ENCODE measurements around the gene TLCD1.
"Not testable (repeated sequence)": the region's sequence is repeated elsewhere in the genome, so short reads cannot be mapped to it uniquely, and the experiment has no call there.

Gene TLCD1

DNA sequence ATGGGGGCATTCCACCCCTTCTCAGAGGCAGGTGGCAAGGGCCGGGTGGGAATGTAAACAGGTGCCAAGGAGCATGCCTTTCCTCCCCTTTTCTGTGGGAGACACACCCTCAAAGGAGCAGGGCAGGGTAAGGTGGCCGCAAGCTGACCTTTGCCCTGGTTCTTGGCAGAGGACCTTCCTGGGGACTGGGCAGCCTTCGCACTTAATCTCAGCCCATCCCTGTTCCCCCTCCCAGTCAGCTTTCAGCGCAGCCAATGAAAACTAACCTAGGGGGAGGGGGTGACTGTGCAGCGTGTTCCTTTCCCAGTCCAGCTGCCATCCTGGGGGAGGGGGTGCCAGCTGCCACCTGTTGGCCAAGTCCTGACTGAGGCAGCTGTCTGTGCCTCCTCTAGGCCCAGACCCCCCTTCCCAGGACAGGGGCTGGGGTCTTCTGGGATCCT is 20.6 kb upstream of the TLCD1 start:
- DNase-seq, result no peak

DNA sequence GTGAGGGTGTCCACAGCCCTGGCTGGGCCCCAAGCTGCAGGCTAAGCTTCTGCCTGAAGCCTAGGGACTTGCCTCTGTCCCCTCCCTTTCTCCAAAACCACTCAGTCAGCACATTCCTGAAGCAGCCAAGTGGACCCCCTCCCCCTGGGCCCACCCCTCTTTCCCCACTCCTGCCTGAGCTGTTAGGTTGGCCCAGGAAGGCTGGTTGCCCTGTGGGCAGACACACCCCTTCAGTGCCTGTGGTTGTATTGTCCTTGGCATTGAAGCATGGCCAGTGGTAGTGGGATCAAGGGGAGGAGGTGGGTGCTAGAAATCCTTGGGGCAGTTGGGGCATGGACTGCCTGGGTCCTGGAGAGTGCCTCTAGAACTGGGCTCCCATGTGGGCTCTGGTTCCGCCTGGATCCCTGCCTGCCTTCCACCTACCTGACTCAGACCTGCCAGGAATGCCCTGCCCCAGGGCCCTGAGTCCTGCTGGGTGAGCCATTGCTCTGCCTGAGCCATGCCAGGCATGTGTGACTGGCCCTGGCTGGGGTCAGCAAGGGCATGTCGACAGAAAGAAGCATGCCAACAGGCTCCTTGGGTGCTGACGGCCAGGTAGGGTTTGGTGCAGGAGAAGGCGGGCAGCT is 19.9 kb upstream of the TLCD1 start:
- no peak for DNase-seq

DNA sequence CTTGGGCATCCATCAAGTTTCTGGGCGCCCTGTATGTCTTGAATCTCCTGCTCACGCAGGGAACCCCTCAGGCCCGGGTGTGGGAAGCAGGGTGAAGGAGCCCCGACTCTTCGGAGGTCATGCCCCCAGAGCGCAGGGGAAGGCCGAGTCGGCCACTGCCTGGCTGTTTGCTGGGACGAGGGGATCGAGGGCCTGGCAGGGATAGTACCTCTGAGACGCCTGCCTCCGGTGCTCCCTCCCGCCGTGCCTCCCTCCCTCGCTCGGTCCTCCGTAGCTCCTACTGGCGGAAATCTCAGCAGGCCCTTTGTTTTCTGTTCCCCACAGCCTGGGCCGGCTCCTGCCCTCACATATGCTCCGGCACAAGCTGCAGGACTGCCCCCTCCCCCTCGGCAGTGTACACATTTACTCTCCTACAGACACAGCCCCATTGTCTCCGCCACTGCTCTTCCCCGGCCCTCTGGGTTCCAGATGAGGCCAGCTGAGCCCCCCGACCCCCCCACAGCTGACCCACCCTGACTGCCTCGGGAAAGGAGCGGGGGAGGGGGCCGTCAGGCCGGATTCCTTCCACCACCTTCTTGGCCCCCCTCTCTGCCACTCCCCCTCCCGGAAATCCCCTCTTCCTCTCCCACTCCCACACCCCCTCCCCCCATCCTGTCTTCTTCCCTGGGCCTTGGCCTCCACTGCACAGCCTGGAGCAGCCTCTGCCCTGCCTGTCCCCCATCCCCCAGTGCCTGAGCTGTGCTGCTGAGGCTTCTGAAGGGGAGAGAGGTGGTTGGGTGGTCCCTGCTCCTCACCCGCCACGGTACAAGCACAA is 19.1 kb upstream of the TLCD1 start:
- DNase-seq, result no peak

DNA sequence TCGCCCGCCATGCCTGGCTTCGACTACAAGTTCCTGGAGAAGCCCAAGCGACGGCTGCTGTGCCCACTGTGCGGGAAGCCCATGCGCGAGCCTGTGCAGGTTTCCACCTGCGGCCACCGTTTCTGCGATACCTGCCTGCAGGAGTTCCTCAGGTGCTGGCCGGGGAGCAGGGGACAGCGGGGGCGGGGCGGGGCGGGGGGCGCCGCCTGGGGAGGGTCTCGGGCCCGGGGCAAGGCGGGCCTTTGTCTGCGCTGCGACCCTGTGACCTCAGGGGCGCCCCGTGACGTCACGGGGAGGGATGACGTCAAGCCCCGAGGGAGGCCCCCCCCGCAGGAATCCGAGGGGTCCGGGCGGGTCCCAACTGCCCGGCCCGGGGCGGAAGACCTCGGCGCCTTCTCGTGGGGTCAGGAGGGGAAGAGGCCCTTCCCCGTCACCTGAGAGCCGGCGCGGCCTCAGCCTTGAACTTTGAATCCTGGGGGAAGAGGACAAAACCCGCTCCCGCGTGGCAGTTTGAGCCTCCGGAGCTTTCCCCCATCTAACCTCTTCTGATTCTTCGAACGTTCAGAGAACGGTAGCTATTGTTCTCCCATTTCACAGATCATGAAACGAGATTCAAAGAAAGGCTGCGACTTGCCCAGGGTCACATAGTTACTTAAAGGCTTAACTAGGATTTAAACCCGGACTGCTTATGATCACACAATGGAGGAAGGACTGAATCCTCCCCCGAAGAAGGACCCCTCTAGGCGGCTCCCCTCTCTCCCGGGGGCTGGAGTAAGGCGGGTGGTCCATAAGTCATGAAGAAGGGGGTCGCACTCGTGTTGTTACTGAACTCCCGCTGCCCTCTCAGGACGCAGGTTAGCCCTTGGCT is 18.3 kb upstream of the TLCD1 start:
- DNase-seq, result no peak

DNA sequence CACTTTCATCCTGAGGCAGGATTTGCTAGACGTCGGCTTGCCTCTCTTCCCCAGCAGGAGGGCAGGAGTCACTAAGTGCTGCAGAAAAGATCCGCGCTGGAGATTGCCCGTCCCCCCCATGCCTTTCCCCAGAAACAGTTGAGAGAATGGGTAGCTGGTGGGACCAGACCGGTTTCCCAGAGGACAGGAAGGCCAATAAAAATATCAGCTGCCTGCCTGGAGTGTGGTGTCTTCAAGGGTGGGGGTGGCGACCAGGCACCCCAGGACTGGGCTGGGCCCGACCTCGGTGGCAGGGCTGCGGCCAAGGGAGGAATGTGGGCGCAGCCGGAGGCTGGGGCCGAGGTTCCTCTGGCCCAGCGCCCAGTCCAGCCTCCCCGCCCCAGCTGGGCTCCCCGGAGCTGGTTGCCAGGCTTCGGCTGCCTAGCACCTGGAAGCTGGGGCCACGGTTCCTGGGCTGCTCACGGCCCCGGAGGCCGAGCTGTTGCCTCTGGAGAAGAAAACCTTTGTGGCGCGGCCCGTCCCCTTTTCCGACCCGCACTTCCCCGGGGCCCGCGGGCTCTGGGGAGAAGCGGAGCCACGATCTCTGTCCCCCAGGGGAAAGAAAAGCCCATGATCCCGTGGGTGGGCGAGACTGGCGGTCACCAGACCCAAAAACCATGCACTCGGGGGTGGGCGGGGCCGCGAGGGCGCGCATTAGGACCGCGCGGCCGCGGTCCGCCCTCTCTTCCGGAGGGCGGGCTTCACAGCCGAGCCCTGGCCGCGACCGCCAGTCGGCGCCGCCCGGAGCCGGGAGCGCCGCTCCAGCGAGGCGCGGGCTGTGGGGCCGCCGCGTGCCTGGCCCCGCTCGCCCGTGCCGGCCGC is 17.4 kb upstream of the TLCD1 start, which contains the start of gene TRAF4:
Gene TRAF4, plus strand, starts transcription at position 769 of the 861 bp plus-strand sequence. CDS start 102 bp downstream, outside the sequence.
- no peak for DNase-seq

DNA sequence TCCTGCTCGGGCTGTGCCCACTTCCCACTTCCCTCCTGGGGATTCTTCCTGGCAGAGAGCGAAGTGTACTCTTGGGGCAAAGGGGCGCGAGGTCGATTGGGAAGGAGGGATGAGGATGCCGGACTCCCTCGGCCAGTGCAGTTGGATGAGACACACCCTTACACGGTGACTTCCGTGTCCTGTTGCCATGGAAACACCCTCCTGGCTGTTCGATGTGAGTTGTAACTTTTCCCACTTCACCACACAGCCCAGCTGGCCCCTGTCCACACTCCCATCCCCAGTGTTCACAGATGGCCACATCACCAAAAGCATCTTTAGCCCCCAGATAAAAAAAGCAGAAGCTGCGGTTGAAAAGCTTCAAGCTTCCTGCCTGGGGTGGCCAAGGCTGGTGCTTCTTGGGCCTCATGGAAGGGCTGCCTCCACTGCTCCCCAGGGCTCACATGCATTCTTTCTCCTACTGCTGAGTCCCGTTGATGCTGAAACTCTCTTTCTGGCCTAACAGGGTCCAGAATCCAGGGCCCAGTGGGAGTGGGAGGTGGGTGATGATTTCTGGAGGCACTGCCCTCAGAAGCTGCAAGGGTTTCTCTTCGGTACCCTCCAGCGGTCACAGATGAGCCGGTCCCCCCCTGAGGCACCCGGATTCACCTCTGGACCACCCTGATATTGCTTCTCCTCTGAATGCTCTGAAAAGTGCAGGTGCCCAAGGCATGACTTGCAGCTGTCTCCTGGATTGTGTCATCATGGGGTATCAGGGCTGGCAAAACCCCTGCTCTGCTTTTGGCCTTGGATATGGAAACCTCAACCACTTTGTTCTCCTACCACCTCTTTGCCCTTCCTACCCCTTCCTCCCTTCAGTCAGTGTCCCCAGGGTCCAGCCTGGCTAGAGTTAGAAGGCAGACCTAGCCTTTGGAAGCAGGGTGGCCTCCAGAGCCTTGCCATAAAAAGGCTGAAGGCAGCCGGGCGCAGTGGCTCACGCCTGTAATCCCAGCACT is 15.6 kb upstream of the TLCD1 start:
- DNase-seq, result no peak

DNA sequence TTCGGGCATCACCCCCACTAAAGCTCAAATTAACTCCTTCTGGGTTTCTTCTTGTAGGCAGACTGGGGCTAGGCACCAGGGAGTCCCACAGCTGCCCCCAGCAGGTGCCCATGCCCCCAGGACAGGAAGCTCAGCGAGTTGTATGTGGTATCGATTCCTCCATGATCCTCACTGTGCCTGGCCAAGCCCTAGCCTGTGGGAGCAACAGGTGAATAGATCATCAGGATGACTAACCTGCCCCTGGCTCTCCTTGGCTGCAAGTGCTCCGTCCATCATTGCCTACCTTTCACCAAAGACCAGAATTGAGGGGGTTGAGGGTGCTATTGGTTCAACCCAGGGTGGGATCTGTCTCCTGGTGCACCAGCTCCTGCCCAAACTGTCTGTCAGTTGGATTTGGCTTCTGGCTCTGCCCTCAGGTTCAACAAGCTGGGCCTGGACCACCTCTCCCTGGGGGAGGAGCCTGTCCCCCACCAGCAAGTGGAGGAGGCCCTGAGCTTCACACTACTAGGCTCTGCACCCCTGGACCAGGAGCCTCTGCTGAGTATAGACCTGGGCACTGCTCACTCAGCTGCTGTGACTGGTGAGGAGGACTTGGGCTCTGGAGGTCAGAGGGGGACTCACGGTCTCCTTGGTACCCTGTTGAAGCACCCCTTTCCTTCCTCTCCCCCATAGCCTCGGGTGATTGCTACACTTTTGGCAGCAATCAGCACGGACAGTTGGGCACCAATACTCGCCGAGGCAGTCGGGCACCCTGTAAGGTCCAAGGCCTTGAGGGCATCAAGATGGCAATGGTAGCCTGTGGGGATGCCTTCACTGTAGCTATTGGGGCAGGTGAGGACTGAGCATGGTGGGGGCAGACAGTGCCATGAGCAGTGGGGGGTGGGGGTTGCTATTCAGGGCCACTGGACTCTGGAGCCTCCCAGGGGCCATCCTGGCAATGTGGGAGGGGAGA is 14.6 kb upstream of the TLCD1 start:
- DNase-seq, result no peak

DNA sequence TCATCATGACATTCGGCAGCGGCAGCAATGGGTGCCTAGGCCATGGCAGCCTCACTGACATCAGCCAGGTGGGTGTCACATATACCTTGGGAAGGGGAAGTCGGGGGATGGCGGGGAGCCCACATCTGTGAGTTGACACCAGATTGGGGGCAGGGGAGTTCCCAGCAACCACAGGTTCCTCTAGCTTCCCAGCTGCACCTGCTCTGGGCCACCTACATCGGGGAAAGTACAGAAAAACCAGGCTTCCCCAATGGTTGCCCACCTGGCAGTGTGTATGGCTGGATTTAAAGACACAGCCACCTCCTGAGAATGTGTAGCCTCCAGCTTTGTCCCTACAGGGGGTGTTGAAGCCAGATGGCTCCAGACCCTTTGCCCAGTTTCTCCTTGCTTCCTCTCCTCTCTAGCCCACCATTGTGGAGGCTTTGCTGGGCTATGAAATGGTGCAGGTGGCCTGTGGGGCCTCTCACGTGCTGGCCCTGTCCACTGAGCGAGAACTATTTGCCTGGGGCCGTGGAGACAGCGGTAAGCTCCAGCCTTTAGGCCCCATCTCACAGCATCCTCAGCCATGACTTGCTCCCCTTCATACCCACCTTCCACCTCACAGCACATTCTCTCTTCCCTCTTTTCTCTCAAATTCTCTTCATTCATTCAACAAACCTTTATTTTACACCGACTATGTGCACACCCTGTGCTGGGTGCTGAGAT is 12.8 kb upstream of the TLCD1 start:
- DNase-seq, result no peak

DNA sequence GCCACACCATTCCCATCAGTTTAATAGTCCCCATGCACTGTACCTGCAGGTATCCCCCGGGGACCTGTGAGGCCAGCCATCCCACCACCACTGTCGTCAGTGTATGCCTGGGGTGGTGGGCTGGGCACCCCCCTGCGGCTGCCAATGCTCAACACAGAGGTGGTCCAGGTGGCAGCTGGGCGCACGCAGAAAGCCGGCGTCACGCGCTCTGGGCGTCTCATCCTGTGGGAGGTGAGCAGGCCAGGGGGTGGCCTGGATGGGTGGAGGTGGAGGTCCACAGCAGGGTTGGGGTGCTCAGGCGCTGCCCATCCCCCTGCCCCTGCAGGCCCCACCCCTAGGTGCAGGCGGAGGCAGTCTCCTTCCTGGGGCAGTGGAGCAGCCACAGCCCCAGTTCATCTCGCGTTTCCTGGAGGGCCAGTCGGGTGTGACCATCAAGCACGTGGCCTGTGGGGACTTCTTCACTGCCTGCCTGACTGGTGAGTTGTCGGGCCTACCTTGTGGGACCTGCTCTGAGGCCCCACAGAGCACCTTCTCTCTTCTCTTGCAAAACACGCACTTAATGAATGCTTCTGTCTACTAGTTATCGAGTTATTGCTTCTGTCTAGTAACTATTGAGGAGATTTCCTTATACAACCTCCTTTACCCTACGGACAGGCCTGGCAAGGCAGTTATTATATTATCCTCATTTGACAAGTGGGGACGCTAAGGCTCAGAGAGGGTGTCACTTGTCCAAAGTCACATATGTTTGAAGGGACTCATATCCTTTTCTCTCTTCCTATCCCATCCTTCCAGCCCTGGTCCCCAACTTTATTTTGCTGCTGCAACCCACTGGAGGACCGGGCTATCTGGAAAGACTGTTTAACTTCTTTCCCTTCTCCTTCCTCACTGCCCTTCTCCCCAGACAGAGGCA is 12.0 kb upstream of the TLCD1 start:
- no peak for DNase-seq

DNA sequence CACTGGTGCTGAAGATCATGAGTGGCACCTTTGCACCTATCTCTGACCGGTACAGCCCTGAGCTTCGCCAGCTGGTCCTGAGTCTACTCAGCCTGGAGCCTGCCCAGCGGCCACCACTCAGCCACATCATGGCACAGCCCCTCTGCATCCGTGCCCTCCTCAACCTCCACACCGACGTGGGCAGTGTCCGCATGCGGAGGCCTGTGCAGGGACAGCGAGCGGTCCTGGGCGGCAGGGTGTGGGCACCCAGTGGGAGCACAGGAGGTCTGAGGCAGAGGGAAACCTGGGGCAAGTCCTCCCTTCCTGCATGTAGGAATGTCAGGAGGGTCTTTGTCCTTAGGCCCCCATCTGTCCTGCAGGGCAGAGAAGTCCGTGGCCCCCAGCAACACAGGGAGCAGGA is 11.3 kb upstream of the TLCD1 start:
- DNase-seq, result no peak

DNA sequence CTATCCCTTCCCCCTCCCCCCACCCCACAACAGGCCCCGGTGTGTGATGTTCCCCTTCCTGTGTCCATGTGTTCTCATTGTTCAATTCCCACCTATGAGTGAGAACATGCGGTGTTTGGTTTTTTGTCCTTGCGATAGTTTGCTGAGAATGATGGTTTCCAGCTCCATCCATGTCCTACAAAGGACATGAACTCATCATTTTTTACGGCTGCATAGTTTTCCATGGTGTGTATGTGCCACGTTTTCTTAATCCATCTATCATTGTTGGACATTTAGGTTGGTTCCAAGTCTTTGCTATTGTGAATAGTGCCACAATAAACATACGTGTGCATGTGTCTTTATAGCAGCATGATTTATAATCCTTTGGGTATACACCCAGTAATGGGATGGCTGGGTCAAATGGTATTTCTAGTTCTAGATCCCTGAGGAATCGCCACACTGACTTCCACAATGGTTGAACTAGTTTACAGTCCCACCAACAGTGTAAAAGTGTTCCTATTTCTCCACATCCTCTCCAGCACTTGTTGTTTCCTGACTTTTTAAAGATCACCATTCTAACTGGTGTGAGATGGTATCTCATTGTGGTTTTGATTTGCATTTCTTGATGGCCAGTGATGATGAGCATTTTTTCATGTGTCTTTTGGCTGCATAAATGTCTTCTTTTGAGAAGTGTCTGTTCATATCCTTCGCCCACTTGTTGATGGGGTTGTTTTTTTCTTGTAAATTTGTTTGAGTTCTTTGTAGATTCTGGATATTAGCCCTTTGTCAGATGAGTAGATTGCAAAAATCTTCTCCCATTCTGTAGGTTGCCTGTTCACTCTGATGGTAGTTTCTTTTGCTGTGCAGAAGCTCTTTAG is 10.1 kb upstream of the TLCD1 start:
- not testable (repeated sequence) for DNase-seq

DNA sequence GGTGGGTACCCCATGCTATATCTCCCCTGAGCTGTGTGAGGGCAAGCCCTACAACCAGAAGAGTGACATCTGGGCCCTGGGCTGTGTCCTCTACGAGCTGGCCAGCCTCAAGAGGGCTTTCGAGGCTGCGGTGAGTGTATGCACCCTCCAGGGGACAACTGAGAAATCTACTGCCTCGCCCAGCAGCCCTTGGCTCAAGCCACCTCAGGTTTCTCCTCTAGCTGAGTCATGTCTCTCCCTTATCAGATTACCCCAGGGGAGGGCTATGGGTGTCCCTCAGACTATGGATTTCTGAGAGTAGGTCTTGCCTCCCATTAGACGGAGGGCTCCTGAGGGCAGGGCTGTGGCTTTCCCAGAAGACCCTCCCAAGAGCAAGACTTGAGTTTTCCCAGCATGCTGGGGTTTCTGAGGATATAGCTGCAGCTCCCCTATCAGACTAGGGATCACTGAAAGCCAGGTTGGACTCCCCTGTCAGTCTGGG is 9.2 kb upstream of the TLCD1 start:
- no peak for DNase-seq

DNA sequence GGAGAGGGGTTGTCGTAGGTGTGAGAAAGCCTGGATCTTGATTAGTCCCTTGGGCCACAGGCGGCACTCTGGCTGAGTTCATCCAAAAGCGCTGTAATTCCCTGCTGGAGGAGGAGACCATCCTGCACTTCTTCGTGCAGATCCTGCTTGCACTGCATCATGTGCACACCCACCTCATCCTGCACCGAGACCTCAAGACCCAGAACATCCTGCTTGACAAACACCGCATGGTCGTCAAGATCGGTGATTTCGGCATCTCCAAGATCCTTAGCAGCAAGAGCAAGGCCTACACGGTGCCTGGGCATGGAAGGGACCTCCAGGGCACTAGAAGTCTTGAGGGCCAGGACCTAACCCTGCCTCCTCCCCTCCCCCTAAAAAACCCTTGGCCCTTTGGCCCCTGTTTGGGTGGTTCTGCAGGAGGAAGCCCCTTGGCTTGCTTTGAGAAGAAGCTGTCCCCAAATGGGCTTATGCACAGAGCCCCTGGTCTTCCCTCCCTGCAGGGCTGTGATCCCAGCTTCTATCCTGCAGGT is 8.7 kb upstream of the TLCD1 start:
- DNase-seq, result no peak

DNA sequence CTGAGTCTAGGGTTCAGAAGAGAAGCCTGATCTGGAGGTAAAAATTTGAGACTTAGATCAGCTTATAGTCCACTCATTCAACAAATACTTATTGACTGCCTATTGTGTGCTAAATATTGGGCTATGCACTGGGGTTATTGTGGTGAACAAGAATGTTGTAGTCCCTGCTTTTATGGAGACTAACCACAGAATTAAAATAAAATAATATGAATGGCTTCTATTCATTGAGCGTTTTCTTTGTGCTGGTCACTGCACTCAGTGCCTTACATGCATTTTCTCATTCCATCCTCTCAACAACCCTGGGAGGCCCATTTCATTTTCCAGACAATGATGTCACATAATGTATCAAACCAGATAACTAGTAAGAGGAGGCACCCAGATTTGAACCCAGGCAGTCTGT is 7.3 kb upstream of the TLCD1 start:
- no peak for DNase-seq

DNA sequence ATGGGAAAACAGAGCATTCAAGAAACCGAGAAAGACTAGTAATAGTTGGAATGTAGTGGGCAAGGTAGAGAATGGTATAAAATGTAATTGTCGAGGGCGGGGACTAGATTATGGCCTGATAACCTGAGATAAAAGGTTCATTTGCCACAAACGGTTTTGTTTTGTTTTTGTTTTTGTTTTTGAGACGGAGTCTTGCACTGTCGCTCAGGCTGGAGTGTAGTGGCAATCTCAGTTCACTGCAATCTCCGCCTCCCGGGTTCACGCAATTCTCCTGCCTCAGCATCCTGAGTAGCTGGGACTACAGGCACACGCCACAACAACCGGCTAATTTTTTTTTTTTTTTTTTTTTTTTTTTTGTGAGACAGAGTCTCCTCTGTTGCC is 3.9 kb upstream of the TLCD1 start:
- no peak for DNase-seq

DNA sequence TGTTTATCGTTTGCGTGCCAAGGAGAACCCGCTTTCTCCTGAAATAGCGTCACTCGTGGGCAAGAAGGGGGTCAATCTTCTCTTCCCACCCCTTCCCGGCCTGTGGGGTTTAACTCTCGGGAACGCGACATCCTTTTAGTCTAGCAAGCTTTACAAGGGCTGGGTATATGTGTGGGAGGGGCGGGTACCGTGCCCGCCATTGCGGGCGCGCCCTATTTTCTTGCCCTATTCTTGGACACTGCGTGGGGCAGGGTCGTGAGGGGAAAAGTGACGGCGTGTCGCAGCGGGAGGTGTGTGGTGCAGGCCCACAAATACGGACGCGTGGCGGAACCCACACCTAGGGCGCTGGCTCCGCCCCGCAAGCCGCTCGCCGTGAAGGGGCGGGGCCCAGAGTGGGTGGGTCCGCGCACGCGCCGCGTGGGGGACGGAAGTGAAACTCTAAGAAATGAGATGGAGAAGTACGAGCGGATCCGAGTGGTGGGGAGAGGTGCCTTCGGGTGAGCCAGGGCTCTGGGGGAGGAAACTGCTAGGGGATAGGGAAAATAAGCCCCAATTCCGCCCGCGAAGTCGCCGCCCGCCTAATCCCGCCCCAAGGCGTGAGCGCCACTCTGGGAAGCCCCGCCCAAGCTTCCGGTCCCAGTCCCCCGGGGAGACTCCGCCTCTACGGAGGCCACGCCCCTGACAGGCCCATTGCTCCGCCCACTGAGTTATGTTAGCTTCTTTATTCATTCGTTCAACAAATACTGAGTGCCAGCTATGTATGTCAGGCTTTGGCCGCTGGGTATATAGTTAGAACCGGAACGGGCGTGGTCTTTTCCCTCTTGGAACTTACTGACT is 2.5 kb upstream of the TLCD1 start, which contains the start of gene NEK8:
Gene NEK8, plus strand, starts transcription at position 425 of the 837 bp plus-strand sequence. Its CDS starts 26 bp downstream, at position 451.
- DNase-seq, result no peak

Data from cortex of kidney (tissue), 1 donor.